Prostate gland (tissue), 2 donors: Measurements from ENCODE around the gene EIPR1.

Experiments
- POLR2A ChIP-seq: fragments of 450-650 bp; IDR thresholded peaks from one replicate; pipeline ENCODE4 v1.6.1; 2016; ENCODE audit warnings: antibody characterized with exemption, mild to moderate bottlenecking
- TF ChIP-seq, protein P1 (sequence below), 4 experiments: fragments of 200-600 bp in 2 of 4; fragments of 450-650 bp in 2 of 4; sonication (generic) in 2 of 4; IDR thresholded peaks; 1 replicate in 3 of 4; 2 replicates in 1 of 4; pipeline ENCODE4 v1.5.1; 2016 to 2019; ENCODE audit warnings: antibody characterized with exemption in 4 of 4, mild to moderate bottlenecking in 2 of 4, moderate library complexity in 2 of 4

- no peak for TF ChIP-seq POLR2A
- TF ChIP-seq, protein P1, sequence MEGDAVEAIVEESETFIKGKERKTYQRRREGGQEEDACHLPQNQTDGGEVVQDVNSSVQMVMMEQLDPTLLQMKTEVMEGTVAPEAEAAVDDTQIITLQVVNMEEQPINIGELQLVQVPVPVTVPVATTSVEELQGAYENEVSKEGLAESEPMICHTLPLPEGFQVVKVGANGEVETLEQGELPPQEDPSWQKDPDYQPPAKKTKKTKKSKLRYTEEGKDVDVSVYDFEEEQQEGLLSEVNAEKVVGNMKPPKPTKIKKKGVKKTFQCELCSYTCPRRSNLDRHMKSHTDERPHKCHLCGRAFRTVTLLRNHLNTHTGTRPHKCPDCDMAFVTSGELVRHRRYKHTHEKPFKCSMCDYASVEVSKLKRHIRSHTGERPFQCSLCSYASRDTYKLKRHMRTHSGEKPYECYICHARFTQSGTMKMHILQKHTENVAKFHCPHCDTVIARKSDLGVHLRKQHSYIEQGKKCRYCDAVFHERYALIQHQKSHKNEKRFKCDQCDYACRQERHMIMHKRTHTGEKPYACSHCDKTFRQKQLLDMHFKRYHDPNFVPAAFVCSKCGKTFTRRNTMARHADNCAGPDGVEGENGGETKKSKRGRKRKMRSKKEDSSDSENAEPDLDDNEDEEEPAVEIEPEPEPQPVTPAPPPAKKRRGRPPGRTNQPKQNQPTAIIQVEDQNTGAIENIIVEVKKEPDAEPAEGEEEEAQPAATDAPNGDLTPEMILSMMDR (IDR thresholded peaks at IDR 0.05) = no peak
Observed at GRCh38 chr2:3313781-3314375, 63.7 kb downstream of the EIPR1 start.
